Measurements from ENCODE around the gene PEMT.

The PEMT gene

GRCh38 chr17:17469358-17469757 lies 122.2 kb downstream of the PEMT start:
- Histone ChIP-seq H3K36me3 (ENCODE audit: control insufficient read depth in 2 of 2, insufficient read depth in 1 of 2, low read length in 2 of 2) (no peaks in the 10 kb centered on the region), H3K4me1 (ENCODE audit: control insufficient read depth, insufficient read depth, low read length) (0 out of 2 replicates have a peak, but pooled peaks cover 2% of the 10 kb centered on the region), H3K27ac (ENCODE audit: extremely low read depth, low read depth, low read length) (no peak overlapping the region), H3K4me3 (ENCODE audit: low read depth, low read length) (no peak overlapping the region), H3K9me3 (ENCODE audit: control insufficient read depth, insufficient read depth, low read depth, low read length) (no peaks in the 10 kb centered on the region)
- CTCF ChIA-PET: interaction anchor here (0.5 to 0.6 kb wide), 2 partner anchors 15 to 56 kb away, joined by 3 to 4 read pairs; no protein-coding TSS in a partner anchor
- TF ChIP-seq, protein P1, sequence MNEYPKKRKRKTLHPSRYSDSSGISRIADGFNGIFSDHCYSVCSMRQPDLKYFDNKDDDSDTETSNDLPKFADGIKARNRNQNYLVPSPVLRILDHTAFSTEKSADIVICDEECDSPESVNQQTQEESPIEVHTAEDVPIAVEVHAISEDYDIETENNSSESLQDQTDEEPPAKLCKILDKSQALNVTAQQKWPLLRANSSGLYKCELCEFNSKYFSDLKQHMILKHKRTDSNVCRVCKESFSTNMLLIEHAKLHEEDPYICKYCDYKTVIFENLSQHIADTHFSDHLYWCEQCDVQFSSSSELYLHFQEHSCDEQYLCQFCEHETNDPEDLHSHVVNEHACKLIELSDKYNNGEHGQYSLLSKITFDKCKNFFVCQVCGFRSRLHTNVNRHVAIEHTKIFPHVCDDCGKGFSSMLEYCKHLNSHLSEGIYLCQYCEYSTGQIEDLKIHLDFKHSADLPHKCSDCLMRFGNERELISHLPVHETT (tag by site-specific recombination; IDR thresholded peaks at IDR 0.05): no peak
- TF ChIP-seq ZNF37A (tag by site-specific recombination; IDR thresholded peaks at IDR 0.05) (no peak), ZNF10 (tag by site-specific recombination; IDR thresholded peaks at IDR 0.05) (no peak), ZNF571 (tag by site-specific recombination; IDR thresholded peaks at IDR 0.05) (no peak), KLF9 (tag by site-specific recombination; IDR thresholded peaks at IDR 0.05; ENCODE audit: low read depth) (no peak), ZNF549 (tag by site-specific recombination; IDR thresholded peaks at IDR 0.05) (no peak), SCRT1 (tag by site-specific recombination; IDR thresholded peaks at IDR 0.05; ENCODE audit: borderline replicate concordance) (no peak), ZNF132 (tag by site-specific recombination; IDR thresholded peaks at IDR 0.05; ENCODE audit: borderline replicate concordance) (no peak), ZBTB20 (tag by site-specific recombination; IDR thresholded peaks at IDR 0.05) (no peak)
- TF ChIP-seq, protein P2, sequence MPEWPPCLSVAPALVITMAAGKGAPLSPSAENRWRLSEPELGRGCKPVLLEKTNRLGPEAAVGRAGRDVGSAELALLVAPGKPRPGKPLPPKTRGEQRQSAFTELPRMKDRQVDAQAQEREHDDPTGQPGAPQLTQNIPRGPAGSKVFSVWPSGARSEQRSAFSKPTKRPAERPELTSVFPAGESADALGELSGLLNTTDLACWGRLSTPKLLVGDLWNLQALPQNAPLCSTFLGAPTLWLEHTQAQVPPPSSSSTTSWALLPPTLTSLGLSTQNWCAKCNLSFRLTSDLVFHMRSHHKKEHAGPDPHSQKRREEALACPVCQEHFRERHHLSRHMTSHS (tag by site-specific recombination; IDR thresholded peaks at IDR 0.05): no peak
- POLR2A ChIA-PET: no interaction called here

DNA sequence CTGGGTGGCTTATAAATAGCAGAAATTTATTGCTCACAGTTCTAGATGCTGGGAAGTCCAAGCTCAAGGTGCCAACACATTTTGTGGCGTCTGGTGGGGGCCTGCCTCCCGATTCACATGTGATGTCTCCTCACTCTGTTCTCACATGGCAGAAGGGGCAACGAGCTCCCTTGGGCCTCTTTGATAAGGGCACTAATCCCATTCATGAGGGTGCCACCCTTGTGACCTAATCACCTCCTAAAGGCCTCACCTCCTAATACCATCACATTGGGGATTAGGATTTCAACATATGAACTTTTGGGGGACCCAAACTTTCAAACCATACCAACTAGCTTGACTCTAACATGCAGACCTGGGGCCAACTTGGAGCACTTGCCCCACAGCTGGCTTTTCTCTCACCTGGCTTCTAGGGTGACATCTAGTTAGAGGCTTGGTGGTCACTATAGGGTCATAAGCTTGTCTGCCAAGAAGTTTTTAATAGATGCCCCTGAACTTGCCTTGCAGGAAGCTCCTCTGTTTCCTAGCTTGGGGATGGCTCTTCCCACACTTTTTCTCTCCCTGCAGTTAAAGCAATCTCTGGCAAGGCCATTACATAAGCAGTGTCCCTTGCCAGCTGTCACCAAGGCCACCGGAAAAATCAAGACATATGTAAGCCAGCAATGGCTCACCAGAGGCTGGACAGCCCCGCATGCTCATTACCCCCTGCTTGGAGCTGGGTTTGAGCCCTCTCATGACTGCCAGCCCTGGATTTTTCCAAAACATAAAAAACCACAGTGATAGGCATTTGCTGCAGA lies 123.1 kb downstream of the PEMT start:
- H3K4me1 ChIP-seq (ENCODE audit: control insufficient read depth, insufficient read depth, low read length): 0 out of 2 replicates have a peak, but pooled peaks cover 2% of the 10 kb centered on the region
- H3K9me3 ChIP-seq (ENCODE audit: control insufficient read depth, insufficient read depth, low read depth, low read length): no peaks in the 10 kb centered on the region
- H3K4me3 ChIP-seq (ENCODE audit: low read depth, low read length): no peak overlapping the region
- no peaks in the 10 kb centered on the region for H3K36me3 ChIP-seq (ENCODE audit: control insufficient read depth in 2 of 2, insufficient read depth in 1 of 2, low read length in 2 of 2)
- ChIA-PET POLR2A (interaction anchor here (2.0 kb wide), 1 partner anchor 28 kb away, joined by 6 read pairs; the partner anchor contains the start of gene RASD1), CTCF (interaction anchor here (0.5 to 2.2 kb wide), 4 partner anchors 28 to 484 kb away, joined by 3 to 13 read pairs (median 6); partner anchors contain the start of gene RASD1)
- TF ChIP-seq PRDM1 (tag by site-specific recombination; IDR thresholded peaks at IDR 0.05) (no peak), ZNF555 (tag by site-specific recombination; conservative IDR thresholded peaks at IDR 0.05) (no peak), ZNF114 (tag by site-specific recombination; IDR thresholded peaks at IDR 0.05) (no peak), ZNF548 (tag by site-specific recombination; IDR thresholded peaks at IDR 0.05) (no peak), OSR2 (tag by site-specific recombination; IDR thresholded peaks at IDR 0.05) (no peak), HIC1 (tag by site-specific recombination; IDR thresholded peaks at IDR 0.05) (no peak), ZNF10 (tag by site-specific recombination; IDR thresholded peaks at IDR 0.05) (no peak), ZNF292 (tag by site-specific recombination; IDR thresholded peaks at IDR 0.05; ENCODE audit: borderline replicate concordance, low read depth) (no peak)
- TF ChIP-seq, protein P3, sequence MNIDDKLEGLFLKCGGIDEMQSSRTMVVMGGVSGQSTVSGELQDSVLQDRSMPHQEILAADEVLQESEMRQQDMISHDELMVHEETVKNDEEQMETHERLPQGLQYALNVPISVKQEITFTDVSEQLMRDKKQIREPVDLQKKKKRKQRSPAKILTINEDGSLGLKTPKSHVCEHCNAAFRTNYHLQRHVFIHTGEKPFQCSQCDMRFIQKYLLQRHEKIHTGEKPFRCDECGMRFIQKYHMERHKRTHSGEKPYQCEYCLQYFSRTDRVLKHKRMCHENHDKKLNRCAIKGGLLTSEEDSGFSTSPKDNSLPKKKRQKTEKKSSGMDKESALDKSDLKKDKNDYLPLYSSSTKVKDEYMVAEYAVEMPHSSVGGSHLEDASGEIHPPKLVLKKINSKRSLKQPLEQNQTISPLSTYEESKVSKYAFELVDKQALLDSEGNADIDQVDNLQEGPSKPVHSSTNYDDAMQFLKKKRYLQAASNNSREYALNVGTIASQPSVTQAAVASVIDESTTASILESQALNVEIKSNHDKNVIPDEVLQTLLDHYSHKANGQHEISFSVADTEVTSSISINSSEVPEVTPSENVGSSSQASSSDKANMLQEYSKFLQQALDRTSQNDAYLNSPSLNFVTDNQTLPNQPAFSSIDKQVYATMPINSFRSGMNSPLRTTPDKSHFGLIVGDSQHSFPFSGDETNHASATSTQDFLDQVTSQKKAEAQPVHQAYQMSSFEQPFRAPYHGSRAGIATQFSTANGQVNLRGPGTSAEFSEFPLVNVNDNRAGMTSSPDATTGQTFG (tag by site-specific recombination; IDR thresholded peaks at IDR 0.05; ENCODE audit: borderline replicate concordance): no peak
- TF ChIP-seq, protein P4, sequence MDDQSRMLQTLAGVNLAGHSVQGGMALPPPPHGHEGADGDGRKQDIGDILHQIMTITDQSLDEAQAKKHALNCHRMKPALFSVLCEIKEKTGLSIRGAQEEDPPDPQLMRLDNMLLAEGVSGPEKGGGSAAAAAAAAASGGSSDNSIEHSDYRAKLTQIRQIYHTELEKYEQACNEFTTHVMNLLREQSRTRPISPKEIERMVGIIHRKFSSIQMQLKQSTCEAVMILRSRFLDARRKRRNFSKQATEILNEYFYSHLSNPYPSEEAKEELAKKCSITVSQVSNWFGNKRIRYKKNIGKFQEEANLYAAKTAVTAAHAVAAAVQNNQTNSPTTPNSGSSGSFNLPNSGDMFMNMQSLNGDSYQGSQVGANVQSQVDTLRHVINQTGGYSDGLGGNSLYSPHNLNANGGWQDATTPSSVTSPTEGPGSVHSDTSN (CRISPR knock-in tag; IDR thresholded peaks at IDR 0.05): no peak
- H3K27ac ChIP-seq (ENCODE audit: extremely low read depth, low read depth, low read length): no peak overlapping the region

Data from HEK293 (cell line).